NCI-H82 treated with DMSO at 0.1 percent for 48 hours (cell line): Measurements from ENCODE around the gene URI1.

Experiments
- DNase-seq: peaks from one replicate; lab custom pipeline; 2025; ENCODE audit not compliant: unreplicated experiment; lab: John Stamatoyannopoulos, UW

URI1 gene

GRCh38 chr19:29969891-29970290 lies 27.9 kb downstream of the URI1 start:
- DNase-seq: no peak

GRCh38 chr19:29971002-29971401 lies 29.0 kb downstream of the URI1 start:
- DNase-seq: no peak

GRCh38 chr19:29971648-29972047 lies 29.6 kb downstream of the URI1 start:
- no peak for DNase-seq

GRCh38 chr19:29974701-29975100 lies 32.7 kb downstream of the URI1 start:
- no peak for DNase-seq

GRCh38 chr19:29976151-29976943 lies 34.3 kb downstream of the URI1 start:
- DNase-seq: no peak

- DNase-seq: no peak
These were observed 36.0 kb downstream of the URI1 start for GRCh38 chr19:29978080-29978479.

- no peak for DNase-seq
These were observed 41.5 kb downstream of the URI1 start for GRCh38 chr19:29983568-29983967.

- no peak for DNase-seq
These were observed 43.2 kb downstream of the URI1 start for GRCh38 chr19:29985196-29985595.

- no peak for DNase-seq
These were observed 46.3 kb downstream of the URI1 start for GRCh38 chr19:29988351-29988750.

GRCh38 chr19:29992233-29992867 lies 50.3 kb downstream of the URI1 start:
- no peak for DNase-seq

GRCh38 chr19:29999490-29999889 lies 57.5 kb downstream of the URI1 start:
- no peak for DNase-seq

- DNase-seq: no peak
These were observed 58.8 kb downstream of the URI1 start for GRCh38 chr19:30000862-30001261.

- DNase-seq: no peak
These were observed 59.3 kb downstream of the URI1 start for GRCh38 chr19:30001301-30001700.

GRCh38 chr19:30001791-30002190 lies 59.8 kb downstream of the URI1 start:
- no peak for DNase-seq

- DNase-seq: no peak
These were observed 61.8 kb downstream of the URI1 start for GRCh38 chr19:30003866-30004265.

- DNase-seq: no peak
These were observed 62.4 kb downstream of the URI1 start for GRCh38 chr19:30004403-30004802.

- DNase-seq: no peak
These were observed 64.2 kb downstream of the URI1 start for GRCh38 chr19:30006207-30006606.

- no peak for DNase-seq
These were observed 66.1 kb downstream of the URI1 start for GRCh38 chr19:30008169-30008568.

GRCh38 chr19:30009013-30009412 lies 67.0 kb downstream of the URI1 start:
- no peak for DNase-seq

- DNase-seq: no peak
These were observed 69.1 kb downstream of the URI1 start for GRCh38 chr19:30011051-30011578.

GRCh38 chr19:30014770-30015169 lies 72.7 kb downstream of the URI1 start:
- no peak for DNase-seq

- no peak for DNase-seq
These were observed 75.1 kb downstream of the URI1 start for GRCh38 chr19:30017172-30017571.
